HG03460 (cell line): Measurements from ENCODE around the gene WDR87.
"Not testable (repeated sequence)": the region's sequence is repeated elsewhere in the genome, so short reads cannot be mapped to it uniquely, and the experiment has no call there.

Source experiments
- ATAC-seq: cut with Tn5 transposase; IDR thresholded peaks from one replicate; pipeline ENCODE4 v1.9.1; 2021; ENCODE audit not compliant: unreplicated experiment

The WDR87 gene

GRCh38 chr19:37886571-37886970, 19.8 kb downstream of the WDR87 start:
- no peak for ATAC-seq

GRCh38 chr19:37885392-37885791, 21.0 kb downstream of the WDR87 start:
- no peak for ATAC-seq

DNA sequence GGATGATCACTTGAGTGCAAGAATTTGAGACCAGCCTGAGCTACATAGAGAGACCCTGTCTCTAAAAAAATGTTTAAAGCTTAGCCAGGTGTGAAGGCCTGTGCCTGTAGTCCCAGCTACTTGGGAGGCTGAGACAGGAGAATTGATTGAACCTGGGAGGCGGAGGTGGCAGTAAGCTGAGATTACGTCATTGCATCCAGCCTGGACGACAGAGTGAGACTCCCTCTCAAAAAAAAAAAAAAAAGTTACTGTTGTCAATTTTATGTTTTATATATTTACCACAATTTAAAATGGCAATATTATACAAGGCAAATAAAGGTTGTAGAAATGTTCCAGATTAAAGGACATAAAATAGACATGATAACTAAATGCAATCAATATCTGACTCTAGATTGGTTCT, 29.2 kb downstream of the WDR87 start:
- no peak for ATAC-seq

DNA sequence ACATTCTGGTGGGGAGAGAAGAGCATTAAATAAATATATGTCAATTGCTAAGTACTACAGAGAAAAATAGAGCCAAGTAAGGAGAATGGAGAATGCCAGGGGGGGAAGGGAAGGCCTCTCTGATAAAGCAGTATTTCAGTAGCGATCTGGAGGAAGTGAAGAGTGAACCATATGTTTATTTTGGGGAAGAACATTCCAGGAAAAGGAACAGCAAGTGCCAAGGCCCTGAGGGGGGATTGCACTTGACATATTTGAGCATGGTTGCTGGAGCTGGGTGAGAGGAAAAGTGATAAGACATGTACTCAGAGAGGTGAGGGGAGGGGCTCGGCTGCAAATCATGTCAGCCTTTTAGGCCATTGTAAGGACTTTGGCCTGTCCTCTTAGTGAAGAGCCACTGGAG, 30.4 kb downstream of the WDR87 start:
- ATAC-seq = no peak

DNA sequence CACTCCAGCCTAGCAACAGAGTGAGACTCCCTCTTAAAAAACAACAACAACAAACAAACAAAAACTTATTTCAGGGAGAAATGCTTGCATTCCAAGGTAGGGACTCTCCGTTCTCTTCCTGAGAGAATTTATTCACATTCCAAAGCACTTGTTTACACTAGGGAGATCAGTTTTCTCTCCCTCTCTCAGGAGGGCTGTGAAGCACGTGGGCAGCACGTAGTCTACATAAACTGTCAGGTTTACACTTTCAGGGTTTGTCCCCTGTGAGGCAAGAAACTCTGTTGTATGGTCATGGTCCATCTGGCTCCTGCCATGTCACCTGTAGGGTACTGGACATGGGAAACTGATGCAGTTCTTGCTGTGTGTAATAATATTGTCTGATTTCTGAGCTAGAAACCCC, 31.6 kb downstream of the WDR87 start:
- no peak for ATAC-seq

- ATAC-seq = no peak
Measured at GRCh38 chr19:37872383-37872782, 34.0 kb downstream of the WDR87 start.

GRCh38 chr19:37869766-37870340, 36.5 kb downstream of the WDR87 start:
- ATAC-seq = no peak

DNA sequence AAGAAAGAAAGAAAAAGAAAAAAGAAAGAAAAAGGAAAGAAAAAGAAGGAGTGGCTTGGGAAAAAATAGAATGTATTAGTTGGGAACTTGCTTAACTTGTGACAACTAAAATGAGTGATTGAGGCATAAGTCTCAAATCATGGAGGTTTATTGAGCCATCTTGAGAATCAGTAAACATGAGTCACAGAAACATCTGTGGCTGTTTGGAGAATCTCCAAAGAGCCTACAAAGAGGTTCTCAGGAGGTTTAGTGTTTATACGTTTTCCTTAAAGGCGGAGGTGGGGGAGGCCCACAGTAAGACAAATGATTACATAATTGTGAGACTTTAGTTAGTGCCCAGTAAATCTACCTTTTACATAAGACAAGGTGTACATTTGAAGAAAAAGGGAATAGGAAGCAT, 38.6 kb downstream of the WDR87 start:
- no peak for ATAC-seq

DNA sequence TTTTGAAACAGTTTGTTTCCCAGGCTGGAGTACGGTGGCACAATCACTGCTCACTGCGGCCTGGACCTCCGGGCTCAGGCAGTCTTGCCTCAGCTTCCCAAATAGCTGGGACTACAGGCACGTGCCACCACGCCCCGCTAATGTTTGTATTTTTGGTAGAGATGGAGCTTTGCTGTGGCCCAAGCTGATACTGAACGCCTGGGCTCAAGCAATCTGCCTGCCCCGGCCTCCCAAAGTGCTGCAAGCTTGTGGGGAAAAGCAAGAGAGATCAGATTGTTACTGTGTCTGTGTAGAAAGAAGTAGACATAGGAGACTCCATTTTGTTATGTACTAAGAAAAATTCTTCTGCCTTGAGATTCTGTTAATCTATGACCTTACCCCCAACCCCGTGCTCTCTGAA, 40.5 kb downstream of the WDR87 start:
- ATAC-seq = not testable (repeated sequence)

DNA sequence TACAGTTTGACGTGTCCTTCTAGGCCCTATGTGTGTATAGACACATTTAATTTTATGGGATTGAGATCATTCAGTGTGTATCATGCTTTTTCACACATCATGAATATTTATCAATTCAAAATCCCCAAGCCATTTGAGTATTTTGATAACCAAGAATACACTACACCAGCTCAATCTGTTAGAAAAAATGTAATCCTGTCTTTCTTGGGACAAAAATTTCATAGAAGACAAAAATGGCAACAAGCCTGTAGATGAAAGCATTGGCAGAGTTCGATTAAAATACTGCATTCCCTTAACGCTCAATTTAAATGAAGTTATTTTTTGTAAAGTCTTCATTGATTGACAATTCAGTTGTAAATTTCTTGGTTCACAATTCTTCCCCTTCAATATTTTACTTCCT, 41.9 kb downstream of the WDR87 start:
- ATAC-seq = no peak

DNA sequence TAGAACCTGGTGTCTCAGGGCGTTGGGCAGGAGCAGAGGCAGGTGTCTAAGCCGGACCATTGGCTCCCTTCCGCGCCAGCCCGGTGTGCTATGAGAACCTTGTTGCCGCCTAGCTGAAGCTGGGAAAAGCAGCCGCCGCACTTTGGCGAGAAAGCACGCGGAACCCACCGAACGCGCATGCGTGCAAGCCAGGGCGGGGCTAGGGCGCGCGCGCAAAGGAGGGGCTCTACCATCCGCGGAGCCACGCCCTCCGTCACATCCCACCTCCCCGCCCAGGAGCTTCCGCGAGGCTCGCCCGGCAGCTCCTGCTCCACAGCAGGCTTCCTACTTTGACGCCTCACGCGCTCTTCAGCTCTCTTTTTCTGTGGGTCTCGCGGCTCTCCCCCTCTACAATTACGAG, 51.3 kb downstream of the WDR87 start:
- no peak for ATAC-seq

GRCh38 chr19:37845932-37846331, 60.5 kb downstream of the WDR87 start:
- ATAC-seq = no peak
